Activated CD8-positive, alpha-beta memory T cell treated with anti-CD3 and anti-CD28 coated beads, Interleukin-2, amount 50 U/mL, for 24 hours (primary cell): ENCODE data around the gene NOP14.
"Not testable (repeated sequence)": the region's sequence is repeated elsewhere in the genome, so short reads cannot be mapped to it uniquely, and the experiment has no call there.

Experiments
- DNase-seq: peaks from one replicate; pipeline ENCODE4 v3.0.0-alpha.2; 2020; ENCODE audit errors: extremely low read depth

The NOP14 gene

DNA sequence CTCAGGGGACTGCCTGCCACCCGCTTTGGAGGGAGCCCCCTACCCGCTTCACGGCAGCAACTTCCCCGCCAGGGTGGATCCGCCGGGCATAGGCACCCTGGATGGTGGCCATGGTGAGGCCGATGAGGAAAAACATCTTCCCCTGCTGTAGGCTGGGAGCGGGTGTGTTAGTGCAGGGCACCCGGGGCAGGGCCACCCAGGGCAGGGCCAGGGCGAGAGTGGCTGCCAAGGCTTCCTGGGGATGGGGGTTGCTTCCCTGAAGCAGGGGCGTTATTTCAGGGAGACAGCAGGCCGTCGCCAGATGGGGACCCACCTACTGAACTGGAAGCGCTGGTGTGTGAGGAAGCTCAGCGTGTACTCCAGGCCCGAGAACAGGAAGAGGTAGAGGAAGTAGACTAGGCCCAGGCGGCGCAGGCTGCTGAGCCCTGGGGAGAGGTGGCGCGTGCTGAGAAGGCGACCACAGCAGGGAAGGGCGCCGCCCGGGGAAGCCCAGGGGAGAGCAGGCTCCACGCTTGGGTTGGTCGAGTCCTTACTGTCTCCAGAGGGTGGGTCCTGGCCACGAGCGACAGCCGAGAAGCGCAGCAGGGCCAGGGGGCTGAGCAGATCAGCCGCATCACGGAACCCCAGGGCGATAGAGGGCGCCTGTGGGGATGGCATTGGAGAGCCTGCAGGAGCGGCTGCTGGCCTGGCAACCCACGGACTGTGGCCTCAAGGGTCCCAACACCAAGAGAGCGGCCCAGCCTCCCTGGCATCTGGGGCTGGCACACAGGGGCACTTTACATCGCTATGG lies 31.5 kb downstream of the NOP14 start:
- DNase-seq: no peak

DNA sequence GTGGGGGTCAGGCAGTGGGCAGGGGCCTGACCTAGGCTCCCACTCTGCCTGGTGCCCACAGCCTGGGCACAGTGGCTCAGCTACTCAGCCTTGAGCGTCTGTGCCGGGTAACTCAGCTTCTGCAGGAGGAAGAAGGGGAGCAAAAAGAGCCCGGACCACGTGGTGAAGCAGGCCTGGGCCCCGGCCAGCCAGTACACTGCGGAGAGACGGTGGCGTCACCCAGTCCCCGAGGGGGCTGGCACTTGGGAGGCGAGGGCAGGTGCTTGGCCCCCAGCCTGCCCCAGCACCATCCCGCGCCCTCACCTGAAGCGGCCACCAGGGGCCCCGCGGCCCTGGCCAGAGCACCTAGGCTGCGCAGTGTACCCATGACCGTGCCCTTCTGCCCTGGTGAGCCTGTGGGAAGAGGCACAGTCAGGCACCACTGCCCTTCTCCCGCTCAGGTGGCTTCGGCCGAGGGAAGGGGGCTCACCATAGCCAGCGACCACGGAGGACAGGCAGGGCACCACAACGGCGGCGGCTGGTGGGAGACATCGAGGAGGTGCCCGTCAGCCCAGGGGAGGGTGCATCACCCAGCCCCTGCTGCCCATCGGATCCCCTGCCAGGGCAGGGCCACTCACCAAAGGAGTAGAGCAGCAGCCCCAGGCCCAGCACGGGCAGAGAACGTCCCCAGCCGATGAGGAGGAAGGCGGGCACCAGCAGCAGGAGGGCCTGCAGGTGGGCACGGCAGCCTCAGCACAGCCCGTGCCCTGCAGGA lies 32.3 kb downstream of the NOP14 start:
- DNase-seq: no peak

DNA sequence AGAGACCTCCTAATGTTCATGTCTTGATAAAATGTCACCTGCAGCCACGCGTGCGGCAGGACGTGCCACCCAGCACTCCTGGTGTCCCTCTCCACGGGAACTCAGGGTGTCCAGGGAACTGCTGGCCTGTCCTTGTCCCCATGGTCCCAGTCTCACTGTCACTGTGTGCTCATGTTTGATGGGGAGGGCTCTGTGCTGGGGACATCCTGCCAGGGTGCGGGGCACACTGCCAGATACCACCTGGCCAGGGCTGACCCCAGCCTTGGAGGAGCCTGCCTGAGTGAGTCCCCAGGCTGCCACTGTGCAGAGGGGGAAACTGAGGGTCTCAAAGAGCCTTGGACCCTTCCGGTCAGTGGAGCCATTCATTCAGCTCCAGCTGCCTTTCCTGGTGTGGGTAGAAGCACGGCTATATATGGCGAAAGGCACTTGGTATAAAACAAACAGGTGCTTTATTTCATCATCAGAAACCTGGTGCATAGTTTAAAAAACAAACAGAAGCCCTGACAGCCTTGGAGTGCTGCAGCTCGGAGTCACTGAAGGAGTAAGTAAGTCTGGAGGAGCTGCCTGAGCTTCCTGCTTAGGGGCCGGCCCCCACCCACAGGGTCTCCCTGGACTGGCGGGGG lies 33.0 kb downstream of the NOP14 start:
- DNase-seq: no peak

DNA sequence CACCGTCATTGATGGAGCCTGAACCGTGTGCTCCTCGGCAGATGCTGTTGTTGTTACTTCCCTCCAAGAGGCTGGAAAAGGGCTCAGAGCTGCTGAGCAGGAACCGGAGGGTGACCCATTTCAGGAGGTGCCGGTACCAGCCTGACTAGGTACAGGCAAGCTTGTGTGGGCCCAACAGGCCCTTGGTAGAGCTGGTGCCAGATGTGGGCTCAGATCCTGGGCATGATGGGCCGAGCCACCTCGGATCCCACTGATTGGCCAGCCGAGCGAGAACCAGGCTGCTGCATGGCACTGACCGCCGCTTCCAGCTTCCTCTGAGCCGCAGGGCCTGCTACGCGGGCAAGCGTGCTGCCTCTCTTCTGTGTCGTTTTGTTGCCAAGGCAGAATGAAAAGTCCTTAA lies 33.7 kb downstream of the NOP14 start:
- DNase-seq: no peak

DNA sequence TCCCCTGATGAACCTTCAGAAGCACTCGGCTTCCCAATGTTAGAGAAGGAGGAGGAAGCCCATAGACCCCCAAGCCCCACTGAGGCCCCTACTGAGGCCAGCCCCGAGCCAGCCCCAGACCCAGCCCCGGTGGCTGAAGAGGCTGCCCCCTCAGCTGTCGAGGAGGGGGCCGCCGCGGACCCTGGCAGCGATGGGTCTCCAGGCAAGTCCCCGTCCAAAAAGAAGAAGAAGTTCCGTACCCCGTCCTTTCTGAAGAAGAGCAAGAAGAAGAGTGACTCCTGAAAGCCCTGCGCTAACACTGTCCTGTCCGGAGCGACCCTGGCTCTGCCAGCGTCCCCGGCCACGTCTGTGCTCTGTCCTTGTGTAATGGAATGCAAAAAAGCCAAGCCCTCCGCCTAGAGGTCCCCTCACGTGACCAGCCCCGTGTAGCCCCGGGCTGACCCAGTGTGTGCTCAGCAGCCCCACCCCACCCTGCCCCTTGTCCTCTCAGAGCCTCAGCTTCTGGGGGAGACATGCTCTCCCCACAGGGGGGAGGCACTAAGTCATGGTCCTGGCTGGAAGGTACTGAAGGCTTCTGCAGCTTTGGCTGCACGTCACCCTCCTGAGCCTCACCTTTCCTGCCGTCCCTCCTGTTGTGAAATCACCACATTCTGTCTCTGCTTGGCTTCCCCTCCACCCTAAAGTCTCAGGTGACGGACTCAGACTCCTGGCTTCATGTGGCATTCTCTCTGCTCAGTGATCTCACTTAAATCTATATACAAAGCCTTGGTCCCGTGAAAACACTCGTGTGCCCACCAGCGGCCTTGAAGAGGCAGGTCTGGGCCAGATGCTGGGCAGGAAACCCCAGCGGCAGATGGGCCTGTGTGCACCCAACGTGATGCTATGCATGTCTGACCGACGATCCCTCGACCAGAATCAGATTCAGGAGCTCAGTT lies 34.7 kb downstream of the NOP14 start:
- DNase-seq: no peak

DNA sequence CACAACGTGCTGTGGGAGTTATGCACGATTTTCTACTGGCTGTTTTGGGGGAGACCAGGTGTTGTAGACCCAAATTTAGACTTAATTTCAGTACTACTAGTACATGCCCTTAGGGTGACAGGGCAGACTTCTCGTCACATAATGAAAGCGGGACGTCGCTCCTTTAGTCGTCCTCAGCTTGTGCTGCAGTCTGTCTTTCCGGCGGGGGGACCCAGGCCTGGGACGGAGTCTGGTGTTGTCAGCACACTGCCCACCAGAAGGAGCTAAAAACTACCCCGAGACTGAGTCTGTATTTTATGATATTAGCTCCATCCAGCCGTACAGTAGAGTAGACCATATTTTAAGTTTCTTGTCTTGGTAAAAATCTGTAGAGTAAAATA lies 35.5 kb downstream of the NOP14 start:
- DNase-seq: no peak

DNA sequence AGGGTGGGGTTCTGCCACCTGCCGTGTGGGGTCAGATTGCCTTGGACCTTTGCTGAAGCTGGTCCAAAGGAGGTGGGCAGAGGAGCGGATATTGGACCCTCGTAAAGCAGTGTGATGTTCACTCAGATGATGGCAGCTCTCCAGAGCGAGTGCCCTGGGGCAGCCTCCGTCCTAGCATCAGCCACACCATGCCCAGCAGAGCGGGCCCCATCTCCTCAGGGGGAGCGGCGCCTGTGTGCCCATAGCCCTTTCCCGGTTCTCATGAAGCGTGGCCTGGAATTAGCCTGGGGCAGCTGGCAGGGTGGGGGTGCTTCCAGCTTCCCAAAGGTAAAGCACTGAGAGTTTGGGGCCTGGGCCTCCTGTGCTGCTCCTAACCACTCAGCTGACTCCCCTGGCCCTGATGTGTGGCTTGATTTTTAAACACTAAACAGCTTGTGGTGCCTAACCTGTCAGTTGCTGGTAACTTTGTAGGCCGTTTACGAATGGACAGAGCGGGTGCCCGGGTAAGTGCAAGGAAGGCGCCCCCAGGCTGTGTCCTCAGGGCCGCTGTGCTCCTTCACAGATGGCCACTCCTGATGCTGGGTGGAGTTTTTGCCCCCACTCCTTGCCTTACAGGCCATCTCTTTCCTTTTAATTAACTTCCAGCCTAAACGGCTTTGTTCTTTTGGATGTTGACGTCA lies 36.0 kb downstream of the NOP14 start:
- no peak for DNase-seq

DNA sequence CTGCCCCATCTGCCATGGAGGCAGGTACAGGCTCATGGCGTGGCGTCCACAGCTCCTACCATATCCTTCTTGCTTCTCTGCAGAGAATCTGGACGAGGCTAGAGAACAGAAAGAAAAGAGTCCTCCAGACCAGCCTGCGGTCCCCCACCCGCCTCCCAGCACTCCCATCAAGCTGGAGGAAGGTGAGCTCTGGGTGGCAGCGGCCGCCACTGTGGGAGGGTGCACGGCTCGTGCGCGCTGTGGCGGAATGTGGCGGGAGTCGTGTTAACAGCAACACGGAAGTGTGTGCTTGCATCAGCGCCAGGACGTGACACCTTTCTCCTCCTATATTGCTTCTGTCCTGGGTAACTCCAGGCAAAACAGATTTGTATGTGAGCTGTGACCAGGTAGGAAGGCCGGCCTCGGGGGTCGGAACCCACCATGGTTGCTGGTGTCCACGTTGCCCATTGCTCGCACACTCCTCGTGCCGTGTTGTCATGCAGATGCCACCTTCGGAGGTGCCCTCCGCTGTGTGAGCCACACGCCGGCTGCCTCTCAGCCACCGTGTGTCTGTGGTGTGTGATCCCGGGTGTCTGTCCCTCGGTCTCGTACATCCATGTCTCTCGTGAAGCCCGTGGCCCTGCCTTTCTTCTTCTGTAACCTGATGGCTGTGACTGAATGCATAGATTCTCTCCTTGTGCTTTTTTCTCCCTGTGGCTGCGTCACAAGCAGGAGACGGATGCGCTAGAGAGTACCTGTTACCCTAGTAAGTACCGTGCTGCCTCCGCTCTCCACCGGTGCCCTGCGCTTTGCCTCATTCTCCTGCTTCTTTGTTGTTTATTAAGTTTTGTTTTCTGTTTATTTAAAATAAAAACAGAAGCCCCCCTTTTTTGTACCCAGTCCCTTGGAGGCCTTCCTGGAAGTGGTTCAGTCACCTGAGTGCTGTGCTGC lies 37.0 kb downstream of the NOP14 start:
- DNase-seq: no peak

DNA sequence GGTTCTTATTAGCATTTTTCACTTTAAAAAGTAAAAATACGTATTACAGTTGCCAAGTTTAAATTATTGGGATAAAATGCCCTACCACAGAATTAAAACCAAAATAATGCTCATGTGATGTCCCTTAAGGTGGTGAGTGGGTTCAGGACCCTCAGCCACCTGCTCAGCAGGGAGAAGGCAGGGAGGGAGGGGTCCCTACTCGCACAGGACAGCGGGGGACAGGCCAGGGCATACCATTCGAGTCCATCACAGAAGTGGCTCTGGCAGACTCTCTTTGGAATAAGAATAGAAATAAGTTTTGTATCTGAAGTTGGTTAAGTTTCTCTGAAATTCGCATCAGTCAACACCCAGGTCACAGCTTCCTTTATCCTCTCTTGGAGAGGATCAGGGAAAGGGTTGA lies 37.7 kb downstream of the NOP14 start:
- DNase-seq: no peak

DNA sequence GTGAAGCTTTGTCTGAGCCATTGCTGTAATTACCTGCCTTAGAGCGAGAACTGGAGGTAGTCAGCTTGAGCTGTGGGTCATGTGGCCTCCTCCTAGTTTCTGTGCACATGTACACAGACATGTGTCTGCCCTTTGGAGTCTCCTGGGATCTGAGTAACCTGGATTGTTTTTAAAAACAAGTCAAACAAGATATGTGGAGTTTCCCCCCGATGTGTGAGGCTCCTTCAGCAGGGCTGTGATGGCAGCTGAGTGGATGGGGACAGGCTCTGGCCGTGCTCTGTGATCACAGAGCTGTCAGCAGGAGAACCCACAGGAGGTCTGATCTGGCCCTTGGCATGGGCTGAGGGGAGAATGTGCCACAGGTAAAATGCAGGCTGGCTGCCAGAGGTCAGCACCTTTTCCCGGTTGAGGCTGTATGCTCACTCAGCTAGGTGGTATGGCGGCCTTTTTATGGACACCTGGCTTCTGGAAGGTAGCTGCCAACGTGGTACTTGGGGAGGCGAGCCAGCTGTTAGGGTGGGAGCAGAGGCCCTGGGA lies 38.4 kb downstream of the NOP14 start:
- no peak for DNase-seq

DNA sequence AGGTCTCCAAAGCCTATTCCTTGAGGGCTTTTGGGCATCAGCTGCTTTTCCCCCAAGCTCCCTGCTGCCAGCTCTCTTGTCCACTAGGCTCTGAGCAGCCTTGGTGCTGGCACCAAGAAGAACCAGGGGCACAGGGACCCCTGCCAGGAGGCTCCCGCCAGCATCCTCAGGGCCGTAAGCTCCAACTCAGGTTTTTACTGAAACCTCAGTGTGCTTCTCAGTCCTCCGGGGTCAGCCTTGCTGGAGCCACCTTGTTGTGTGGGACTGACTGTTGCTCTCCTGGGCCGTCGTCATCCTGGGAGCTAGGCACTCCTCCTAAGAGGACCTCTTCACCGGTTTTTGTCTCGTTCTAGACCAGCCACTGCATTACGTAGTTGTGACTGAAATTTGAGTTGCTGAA lies 38.9 kb downstream of the NOP14 start:
- no peak for DNase-seq

DNA sequence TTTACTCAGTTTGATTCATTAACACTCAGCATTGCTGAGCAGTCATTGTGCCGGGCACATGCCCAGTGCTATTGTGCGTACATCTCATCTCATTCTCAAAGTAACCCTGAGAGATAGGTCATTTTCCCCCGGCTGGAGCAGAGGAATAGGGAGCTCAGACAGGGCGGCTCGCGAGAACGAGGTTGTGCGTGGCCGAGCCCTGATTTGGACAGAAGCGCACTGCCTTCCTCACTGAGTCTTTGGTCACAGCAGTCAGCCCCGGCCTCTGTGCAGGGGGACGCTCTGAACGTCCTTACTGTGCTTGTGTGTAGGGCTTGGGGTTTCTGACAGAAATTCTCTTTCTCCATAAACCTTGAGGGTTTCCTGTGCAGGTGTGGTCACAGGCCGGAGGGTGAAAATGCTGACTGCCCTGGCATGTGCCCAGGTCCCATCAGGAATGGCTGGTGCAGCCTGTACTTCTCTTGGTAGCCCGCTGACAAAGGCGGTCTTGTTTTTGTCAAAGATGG lies 39.5 kb downstream of the NOP14 start:
- DNase-seq: no peak

DNA sequence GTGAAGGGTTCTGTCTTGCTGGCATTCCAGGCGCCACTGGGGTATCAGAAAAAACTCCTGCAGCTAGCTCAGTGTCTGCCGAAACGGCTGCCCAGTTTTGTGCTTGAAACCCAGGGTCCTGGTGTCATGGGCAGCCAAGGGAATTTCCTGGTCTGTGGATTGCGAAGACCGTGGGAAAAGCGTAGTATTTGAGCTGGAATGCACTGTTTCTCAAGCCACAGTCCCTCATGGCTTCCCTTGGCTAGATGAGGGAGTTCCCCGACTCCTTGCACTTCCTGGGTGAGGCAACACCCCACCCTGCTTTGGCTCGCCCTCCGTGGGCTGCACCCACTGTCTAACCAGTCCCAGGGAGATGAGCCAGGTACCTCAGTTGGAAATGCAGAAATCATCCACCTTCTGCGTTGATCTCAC lies 40.1 kb downstream of the NOP14 start:
- DNase-seq: no peak

DNA sequence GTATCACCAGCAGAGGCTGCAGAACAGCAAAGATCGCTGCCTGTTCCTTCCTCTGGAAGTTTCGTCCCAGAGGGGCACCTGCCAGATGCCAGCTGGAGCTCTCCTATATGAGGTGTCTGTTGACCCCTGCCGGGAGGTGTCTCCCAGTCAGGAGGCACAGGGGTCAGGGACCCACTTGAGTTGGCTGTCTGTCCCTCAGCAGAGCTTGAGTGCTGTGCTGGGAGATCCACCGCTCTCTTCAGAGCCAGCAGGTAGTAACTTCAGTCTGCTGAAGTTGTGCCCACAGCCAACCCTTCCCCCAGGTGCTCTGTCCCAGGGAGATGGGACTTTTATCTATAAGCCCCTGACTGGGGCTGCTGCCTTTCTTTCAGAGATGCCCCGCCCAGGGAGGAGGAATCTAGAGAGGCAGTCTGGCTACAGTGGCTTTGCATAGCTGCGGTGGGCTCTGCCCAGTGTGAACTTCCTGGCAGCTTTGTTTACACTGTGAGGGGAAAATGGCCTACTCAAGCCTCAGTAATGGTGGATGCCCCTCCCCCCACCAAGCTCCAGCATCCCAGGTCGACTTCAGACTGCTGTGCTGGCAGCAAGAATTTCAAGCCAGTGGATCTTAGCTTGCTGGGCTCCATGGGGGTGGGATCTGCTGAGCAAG lies 40.6 kb downstream of the NOP14 start:
- not testable (repeated sequence) for DNase-seq

DNA sequence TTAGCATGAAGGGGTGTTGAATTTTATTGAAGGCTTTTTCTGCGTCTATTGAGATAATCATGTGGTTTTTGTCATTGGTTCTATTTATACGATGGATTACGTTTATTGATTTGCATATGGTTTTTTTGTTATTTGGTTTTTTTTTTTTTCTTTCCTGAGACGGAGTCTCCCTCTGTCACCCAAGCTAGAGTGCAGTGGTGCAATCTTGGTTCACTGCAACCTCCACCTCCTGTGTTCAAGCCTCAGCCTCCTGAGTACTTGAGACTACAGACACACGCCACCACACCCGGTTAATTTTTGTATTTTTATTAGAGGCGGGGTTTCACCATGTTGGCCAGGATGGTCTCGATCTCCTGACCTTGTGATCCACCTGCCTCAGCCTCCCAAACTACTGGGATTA lies 44.5 kb downstream of the NOP14 start:
- not testable (repeated sequence) for DNase-seq

DNA sequence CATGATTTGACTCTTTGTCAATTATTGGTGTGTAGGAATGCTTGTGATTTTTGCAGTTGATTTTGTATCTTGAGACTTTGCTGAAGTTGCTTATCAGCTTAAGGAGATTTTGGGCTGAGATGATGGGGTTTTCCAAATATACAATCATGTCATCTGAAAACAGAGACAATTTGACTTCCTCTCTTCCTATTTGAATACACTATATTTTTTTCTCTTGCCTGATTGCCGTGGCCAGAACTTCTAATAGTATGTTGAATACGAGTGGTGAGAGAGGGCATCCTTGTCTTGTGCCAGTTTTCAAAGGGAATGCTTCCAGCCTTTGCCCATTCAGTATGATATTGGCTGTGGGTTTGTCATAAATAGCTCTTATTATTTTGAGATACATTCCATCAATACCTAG lies 44.9 kb downstream of the NOP14 start:
- DNase-seq: not testable (repeated sequence)

DNA sequence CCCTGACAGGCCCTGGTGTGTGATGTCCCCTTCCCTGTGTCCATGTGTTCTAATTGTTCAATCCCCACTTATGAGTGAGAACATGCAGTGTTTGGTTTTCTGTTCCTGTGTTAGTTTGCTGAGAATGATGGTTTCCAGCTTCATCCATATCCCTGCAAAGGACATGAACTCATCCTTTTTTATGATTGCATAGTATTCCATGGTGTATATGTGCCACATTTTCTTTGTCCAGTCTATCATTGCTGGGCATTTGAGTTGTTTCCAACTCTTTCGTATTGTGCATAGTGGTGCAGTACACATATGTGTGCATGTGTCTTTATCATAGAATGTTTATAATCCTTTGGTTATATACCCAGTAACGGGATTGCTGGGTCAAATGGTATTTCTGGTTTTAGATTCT lies 46.5 kb downstream of the NOP14 start:
- not testable (repeated sequence) for DNase-seq

DNA sequence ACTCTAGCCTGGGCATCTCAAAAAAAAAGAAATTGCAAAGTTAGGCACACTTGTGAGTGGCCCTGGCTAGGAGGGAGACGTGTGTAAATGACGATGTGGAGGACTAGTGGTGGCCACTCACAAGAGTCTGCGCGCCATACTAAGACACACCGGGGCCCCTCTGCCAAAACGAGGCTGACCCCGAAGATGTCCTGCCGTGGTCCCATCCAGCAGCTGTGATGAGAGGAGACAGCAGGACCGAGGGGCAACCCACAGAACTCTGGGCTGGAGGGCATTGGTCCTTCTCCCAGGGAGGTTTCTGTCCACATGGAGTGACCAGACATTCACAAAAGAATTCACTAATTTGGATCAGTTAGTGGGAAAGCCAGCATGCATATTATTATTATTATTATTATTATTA lies 47.4 kb downstream of the NOP14 start:
- no peak for DNase-seq
